D721Med (cell line): ENCODE data around the gene DUOXA2.
A peak's percentile ranks its signal among the peaks of the same experiment; 100 is the strongest.

Experiments
- DNase-seq: peaks from one replicate; pipeline ENCODE4 v3.0.0; 2011; ENCODE audit warnings: low spot score; ENCODE audit not compliant: insufficient read length
- FAIRE-seq: peaks from 2 replicates; lab custom pipeline; 2011; peaks lifted over from hg19 to GRCh38; lab: Jason Lieb, UNC
- TF ChIP-seq, protein P1 (sequence below): IDR thresholded peaks from 2 replicates; pipeline ENCODE4 v1.5.1; 2012; ENCODE audit warnings: mild to moderate bottlenecking, control low read depth; ENCODE audit not compliant: insufficient read depth; ENCODE audit errors: missing control alignments

Gene DUOXA2

DNA sequence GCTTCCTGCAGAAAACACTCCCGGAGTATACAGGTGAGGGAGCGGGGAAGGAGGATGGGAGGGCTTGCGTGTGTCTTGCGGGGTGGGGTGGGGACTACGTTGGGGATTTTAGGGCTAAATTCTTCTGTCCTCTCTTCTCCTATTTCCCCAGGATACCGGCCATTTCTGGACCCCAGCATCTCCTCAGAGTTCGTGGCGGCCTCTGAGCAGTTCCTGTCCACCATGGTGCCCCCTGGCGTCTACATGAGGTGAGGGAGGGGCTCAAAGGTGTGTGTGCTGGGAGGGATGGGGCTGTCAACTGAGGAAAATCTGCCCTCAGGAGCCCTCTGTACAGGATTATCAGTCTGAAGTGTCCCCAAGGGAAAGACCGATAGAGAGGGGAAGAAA is 22.2 kb downstream of the DUOXA2 start:
- TF ChIP-seq, protein P1, sequence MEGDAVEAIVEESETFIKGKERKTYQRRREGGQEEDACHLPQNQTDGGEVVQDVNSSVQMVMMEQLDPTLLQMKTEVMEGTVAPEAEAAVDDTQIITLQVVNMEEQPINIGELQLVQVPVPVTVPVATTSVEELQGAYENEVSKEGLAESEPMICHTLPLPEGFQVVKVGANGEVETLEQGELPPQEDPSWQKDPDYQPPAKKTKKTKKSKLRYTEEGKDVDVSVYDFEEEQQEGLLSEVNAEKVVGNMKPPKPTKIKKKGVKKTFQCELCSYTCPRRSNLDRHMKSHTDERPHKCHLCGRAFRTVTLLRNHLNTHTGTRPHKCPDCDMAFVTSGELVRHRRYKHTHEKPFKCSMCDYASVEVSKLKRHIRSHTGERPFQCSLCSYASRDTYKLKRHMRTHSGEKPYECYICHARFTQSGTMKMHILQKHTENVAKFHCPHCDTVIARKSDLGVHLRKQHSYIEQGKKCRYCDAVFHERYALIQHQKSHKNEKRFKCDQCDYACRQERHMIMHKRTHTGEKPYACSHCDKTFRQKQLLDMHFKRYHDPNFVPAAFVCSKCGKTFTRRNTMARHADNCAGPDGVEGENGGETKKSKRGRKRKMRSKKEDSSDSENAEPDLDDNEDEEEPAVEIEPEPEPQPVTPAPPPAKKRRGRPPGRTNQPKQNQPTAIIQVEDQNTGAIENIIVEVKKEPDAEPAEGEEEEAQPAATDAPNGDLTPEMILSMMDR = peak; percentile 14
- DNase-seq (no peak), FAIRE-seq (no peak)

DNA sequence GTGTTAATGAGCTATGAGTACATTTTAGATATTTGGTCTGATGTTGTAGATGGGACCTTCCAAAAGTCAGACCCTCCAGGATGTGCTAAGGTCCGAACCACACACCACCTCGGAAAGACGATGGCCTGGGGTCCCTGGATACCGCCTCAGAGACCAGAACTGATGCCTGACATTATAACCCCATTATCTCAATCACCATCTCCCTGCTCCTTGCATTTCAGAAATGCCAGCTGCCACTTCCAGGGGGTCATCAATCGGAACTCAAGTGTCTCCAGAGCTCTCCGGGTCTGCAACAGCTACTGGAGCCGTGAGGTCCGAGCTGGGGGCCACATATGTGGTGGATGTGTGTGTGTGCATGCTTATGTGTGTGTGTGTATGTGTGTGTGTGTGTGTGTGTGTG is 23.6 kb downstream of the DUOXA2 start:
- no peak for FAIRE-seq
- TF ChIP-seq, protein P1 = no peak
- DNase-seq = no peak

DNA sequence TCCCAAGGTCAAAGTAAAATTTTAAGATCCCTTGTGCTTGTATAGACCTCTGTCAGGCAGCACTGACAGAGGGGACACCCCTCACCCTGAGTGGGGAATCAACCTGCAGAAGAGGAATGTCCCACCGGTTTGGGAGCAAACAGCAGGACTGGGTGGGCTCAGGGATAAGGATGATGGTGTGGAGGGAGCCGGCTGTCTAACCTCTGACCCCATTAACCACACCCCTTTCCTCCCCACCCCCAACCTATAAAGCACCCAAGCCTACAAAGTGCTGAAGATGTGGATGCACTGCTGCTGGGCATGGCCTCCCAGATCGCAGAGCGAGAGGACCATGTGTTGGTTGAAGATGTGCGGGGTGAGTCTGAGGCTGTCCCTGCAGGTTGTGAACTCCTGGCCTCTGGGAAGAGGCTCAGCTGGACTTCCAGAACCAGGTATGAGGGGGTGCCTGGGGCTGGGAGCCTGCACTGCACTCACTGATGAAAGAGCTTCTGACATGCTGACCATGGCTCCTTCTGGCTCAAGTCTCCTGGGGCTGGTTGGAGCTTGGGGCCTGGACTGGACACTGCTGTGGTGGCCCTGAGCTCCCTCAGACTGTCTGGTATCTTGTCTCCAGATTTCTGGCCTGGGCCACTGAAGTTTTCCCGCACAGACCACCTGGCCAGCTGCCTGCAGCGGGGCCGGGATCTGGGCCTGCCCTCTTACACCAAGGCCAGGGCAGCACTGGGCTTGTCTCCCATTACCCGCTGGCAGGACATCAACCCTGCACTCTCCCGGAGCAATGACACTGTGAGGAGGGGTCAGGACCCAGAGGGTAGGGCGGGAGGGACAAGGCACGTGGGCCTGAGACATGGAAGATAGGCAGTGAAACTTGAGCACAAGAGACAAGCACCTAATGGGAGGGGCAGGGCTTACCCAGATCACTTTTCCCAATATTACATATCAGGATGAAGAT is 25.0 kb downstream of the DUOXA2 start:
- FAIRE-seq (no peak), DNase-seq (no peak)

DNA sequence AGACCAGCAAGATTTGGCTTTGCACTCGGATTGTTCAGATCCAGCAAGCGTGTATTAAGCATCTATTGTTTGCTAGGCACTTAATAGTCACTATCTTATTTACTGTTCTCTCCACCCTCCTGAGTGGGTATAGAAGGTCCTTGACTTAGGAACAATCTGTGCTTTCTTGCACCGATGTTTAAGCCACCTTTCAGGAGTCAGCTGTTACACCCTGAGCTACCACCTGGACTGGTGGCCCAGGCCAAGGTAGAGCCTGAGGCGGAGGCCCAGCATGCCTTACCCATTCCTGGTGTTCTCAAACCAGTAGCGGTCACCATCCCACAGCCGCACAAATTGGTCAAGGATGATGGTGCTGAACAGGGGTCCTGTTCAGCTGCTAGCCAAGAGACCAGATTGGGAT is 25.6 kb downstream of the DUOXA2 start:
- TF ChIP-seq, protein P1 = no peak

More for the DNA sequence above, 25.0 kb downstream of the DUOXA2 start:
- TF ChIP-seq, protein P1 = no peak

DNA sequence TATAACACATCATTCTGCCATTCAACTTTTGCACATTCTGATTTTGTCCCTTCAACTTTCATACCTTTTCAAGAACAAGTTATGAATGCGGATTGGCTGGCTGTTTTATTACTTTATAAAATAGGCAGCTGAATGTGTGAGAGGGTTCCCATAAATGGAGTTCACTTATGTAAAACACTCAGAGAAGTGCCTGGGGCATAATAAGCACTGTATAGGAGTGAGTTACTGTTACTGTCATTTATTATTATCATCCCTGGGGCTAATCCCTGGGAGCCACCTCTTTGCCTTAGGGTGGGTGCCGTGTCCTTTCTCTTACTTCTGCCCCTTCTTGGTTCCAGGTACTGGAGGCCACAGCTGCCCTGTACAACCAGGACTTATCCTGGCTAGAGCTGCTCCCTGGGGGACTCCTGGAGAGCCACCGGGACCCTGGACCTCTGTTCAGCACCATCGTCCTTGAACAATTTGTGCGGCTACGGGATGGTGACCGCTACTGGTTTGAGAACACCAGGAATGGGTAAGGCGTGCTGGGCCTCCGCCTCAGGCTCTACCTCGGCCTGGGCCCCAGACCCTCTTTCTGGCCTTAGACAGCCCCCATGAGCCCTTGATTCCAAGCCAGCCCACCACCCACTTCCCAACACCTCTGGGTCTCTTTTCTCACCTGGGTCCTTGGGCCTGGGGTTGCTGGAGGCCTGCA is 26.6 kb downstream of the DUOXA2 start:
- FAIRE-seq (no peak), DNase-seq (no peak)
- TF ChIP-seq, protein P1 = no peak

More for the DNA sequence above, 25.6 kb downstream of the DUOXA2 start:
- FAIRE-seq (no peak), DNase-seq (no peak)

DNA sequence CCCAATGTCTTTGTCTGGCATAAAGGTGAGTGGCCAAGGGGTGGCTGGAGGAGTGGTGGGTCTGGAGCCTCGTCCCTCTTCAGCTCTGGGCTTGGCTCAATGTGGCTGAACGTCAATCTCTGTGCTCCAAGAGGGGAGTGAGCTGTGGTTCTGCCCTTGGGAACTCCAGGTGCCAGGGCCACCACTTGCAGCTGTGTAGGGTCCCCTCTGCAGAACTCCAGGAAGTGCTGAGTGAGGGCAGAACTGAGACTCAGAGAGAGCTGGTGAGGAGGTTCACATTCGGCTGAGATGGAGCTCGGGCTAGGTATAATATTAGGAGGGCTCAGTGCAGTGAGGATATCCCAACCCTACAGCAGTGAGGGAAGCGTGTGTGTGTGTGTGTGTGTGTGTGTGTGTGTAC is 27.3 kb downstream of the DUOXA2 start:
- TF ChIP-seq, protein P1 = no peak
- DNase-seq = no peak
- FAIRE-seq = no peak
